OCI-LY7 (cell line): Measurements from ENCODE around the gene DLG5. TPM values are rescaled to one million over a fixed set of nuclear protein-coding genes. Genes with fewer than 3 reads are reported as not detected.

Experiments used
- BruUV-seq: library from RNA; stranded (reverse); fragments of 400-500 nt; replicated peaks from 2 replicates; lab custom pipeline; 2021; lab: Mats Ljungman, UMichigan
- CTCF ChIA-PET: fragments of 300-600 bp; sonication (Branson Sonifier 250); formaldehyde crosslinking; loops from one replicate; lab custom pipeline; 2022; ENCODE audit warnings: antibody characterized with exemption; ENCODE audit not compliant: unreplicated experiment; lab: Charles Lee
- POLR2A ChIA-PET: fragments of 300-600 bp; sonication (Branson Sonifier 250); formaldehyde crosslinking; loops from one replicate; lab custom pipeline; 2022; ENCODE audit warnings: antibody characterized with exemption; lab: Charles Lee
- DNase-seq: peaks from one replicate; pipeline ENCODE4 v3.0.0-alpha.2; 2015; ENCODE audit warnings: low spot score
- H2AFZ ChIP-seq: fragments of 200-600 bp; sonication (generic), shearing (Covaris generic); 2 replicates; pipeline ENCODE4 v1.6.1; 2014; ENCODE audit warnings: mild to moderate bottlenecking, antibody characterized with exemption, low read length, moderate library complexity
- H3K27ac ChIP-seq: fragments of 200-600 bp; sonication (generic); 2 replicates; pipeline ENCODE4 v1.5.1; 2014; ENCODE audit warnings: mixed run types, low read depth, mild to moderate bottlenecking, moderate library complexity, low read length, inconsistent platforms; ENCODE audit not compliant: poor library complexity, severe bottlenecking
- H3K36me3 ChIP-seq: fragments of 200-600 bp; sonication (generic); 2 replicates; pipeline ENCODE4 v1.6.1; 2014; ENCODE audit warnings: mild to moderate bottlenecking, antibody characterized with exemption, low read length, moderate library complexity, mixed read lengths; ENCODE audit not compliant: insufficient read depth
- H3K4me1 ChIP-seq: fragments of 200-600 bp; sonication (generic); 2 replicates; pipeline ENCODE4 v1.5.1; 2014; ENCODE audit warnings: mild to moderate bottlenecking, low read length; ENCODE audit not compliant: insufficient read depth, poor library complexity, severe bottlenecking
- H3K4me2 ChIP-seq: fragments of 200-600 bp; sonication (generic); 2 replicates; pipeline ENCODE4 v1.6.1; 2014; ENCODE audit warnings: mild to moderate bottlenecking, low read length
- H3K4me3 ChIP-seq: fragments of 200-600 bp; sonication (generic); 2 replicates; pipeline ENCODE4 v1.5.1; 2014; ENCODE audit warnings: mild to moderate bottlenecking, low read depth, low read length; ENCODE audit not compliant: poor library complexity, severe bottlenecking
- H3K79me2 ChIP-seq: fragments of 200-600 bp; sonication (generic); 2 replicates; pipeline ENCODE4 v1.6.1; 2016; ENCODE audit warnings: low read depth, mild to moderate bottlenecking, low read length, moderate library complexity, mixed read lengths; ENCODE audit not compliant: insufficient read depth
- H3K9me2 ChIP-seq: fragments of 200-600 bp; sonication (generic); 2 replicates; pipeline ENCODE4 v1.6.1; 2016; ENCODE audit warnings: mild to moderate bottlenecking, low read length, mixed read lengths; ENCODE audit not compliant: insufficient read depth
- H3K9me3 ChIP-seq: fragments of 200-600 bp; sonication (generic); 2 replicates; pipeline ENCODE4 v1.6.1; 2014; ENCODE audit warnings: mild to moderate bottlenecking, mixed run types, low read length, mixed read lengths
- H4K20me1 ChIP-seq: fragments of 200-600 bp; sonication (generic); 2 replicates; pipeline ENCODE4 v1.6.1; 2014; ENCODE audit warnings: mild to moderate bottlenecking, antibody characterized with exemption, low read length, moderate library complexity, mixed read lengths; ENCODE audit not compliant: insufficient read depth
- CTCF ChIP-seq: fragments of 200-600 bp; sonication (generic); conservative IDR thresholded peaks from 2 replicates; pipeline ENCODE4 v1.5.1; 2014; ENCODE audit warnings: mild to moderate bottlenecking, antibody characterized with exemption, low read length, moderate library complexity, mixed read lengths
- EZH2phosphoT487 ChIP-seq: fragments of 200-600 bp; sonication (generic); IDR thresholded peaks from 2 replicates; pipeline ENCODE4 v1.6.1; 2018; ENCODE audit warnings: low read depth, borderline replicate concordance, mild to moderate bottlenecking, mixed run types, antibody characterized with exemption, low read length, moderate library complexity, mixed read lengths
- intact Hi-C: fragments of 100-400 bp; cut with micrococcal nuclease; formaldehyde crosslinking; loops from one replicate; pipeline ENCODE4 v1.10.0; 2022; ENCODE audit not compliant: unreplicated experiment
- total RNA-seq, 2 experiments: library from RNA; depleted of rRNA in 1 of 2; stranded (reverse); fragments of >200 nt in 1 of 2; shearing (Covaris generic) in 1 of 2; gene quantifications; 2 replicates each; pipeline ENCODE4 v1.2.3, GENCODE V29; 2014 to 2022

DLG5 gene
- total RNA-seq, 2 experiments from 2014 or later, result 0.27 TPM; not detected in 1

- no TSS peak for BruUV-seq
- DNase-seq, result no peak
- no peak overlapping the region for H3K27ac ChIP-seq
- no peak overlapping the region for H3K4me2 ChIP-seq
- no peaks in the 10 kb centered on the region for H3K79me2 ChIP-seq
- H2AFZ ChIP-seq, result no peak overlapping the region
- no peak overlapping the region for H3K4me3 ChIP-seq
- no peaks in the 10 kb centered on the region for H3K9me2 ChIP-seq
- CTCF ChIA-PET, result no interaction called here
- intact Hi-C loops, result no loop called here
- POLR2A ChIA-PET, result no interaction called here
- no peaks in the 10 kb centered on the region for H4K20me1 ChIP-seq
- no peaks in the 10 kb centered on the region for H3K9me3 ChIP-seq
- no peaks in the 10 kb centered on the region for H3K36me3 ChIP-seq
- H3K4me1 ChIP-seq, result peaks cover 16% of the 10 kb centered on the region
- TF ChIP-seq EZH2phosphoT487, result no peak
- TF ChIP-seq CTCF, result no peak
Observed at GRCh38 chr10:77833225-77833624, 93.3 kb downstream of the DLG5 start.

- Histone ChIP-seq H3K36me3 (no peaks in the 10 kb centered on the region), H3K9me2 (no peaks in the 10 kb centered on the region), H4K20me1 (no peaks in the 10 kb centered on the region), H3K4me1 (peaks cover 12% of the 10 kb centered on the region), H2AFZ (no peak overlapping the region), H3K9me3 (no peaks in the 10 kb centered on the region), H3K4me3 (no peak overlapping the region), H3K4me2 (no peak overlapping the region), H3K79me2 (no peaks in the 10 kb centered on the region), H3K27ac (no peak overlapping the region)
- BruUV-seq, result no TSS peak
- POLR2A ChIA-PET, result interaction anchor here (0.9 kb wide), 1 partner anchor 22 kb away, joined by 3 read pairs; no protein-coding TSS in a partner anchor
- TF ChIP-seq CTCF (no peak), EZH2phosphoT487 (no peak)
- CTCF ChIA-PET, result no interaction called here
- no peak for DNase-seq
- intact Hi-C loops, result no loop called here
Observed at GRCh38 chr10:77832238-77832637, 94.3 kb downstream of the DLG5 start.

- H3K4me1 ChIP-seq, result no peaks in the 10 kb centered on the region
- H3K4me2 ChIP-seq, result no peak overlapping the region
- no peaks in the 10 kb centered on the region for H3K36me3 ChIP-seq
- H4K20me1 ChIP-seq, result no peaks in the 10 kb centered on the region
- no peaks in the 10 kb centered on the region for H3K9me2 ChIP-seq
- CTCF ChIA-PET, result no interaction called here
- H3K79me2 ChIP-seq, result no peaks in the 10 kb centered on the region
- H3K9me3 ChIP-seq, result no peaks in the 10 kb centered on the region
- no peak overlapping the region for H2AFZ ChIP-seq
- intact Hi-C loops, result no loop called here
- DNase-seq, result no peak
- POLR2A ChIA-PET, result no interaction called here
- H3K4me3 ChIP-seq, result no peak overlapping the region
- BruUV-seq, result no TSS peak
- TF ChIP-seq CTCF, result no peak
- no peak overlapping the region for H3K27ac ChIP-seq
Observed at GRCh38 chr10:77829356-77829755, 97.2 kb downstream of the DLG5 start.
